ENCODE results near the gene NFX1.
"Not testable (repeated sequence)": the region's sequence is repeated elsewhere in the genome, so short reads cannot be mapped to it uniquely, and the experiment has no call there.

- not testable (repeated sequence) for TF ChIP-seq POLR2A, CTCF (IDR thresholded peaks at IDR 0.05)
Measured at GRCh38 chr9:33382397-33382796, 92.1 kb downstream of the NFX1 start.

Measured in breast epithelium (tissue), 3 donors.